ENCODE results near the gene EIF3I. TPM values are rescaled to one million over a fixed set of nuclear protein-coding genes. Genes with fewer than 3 reads are reported as not detected.

The EIF3I gene
- total and polyA plus RNA-seq, 12 donors = 90.3 to 342 (median 106) TPM

DNA sequence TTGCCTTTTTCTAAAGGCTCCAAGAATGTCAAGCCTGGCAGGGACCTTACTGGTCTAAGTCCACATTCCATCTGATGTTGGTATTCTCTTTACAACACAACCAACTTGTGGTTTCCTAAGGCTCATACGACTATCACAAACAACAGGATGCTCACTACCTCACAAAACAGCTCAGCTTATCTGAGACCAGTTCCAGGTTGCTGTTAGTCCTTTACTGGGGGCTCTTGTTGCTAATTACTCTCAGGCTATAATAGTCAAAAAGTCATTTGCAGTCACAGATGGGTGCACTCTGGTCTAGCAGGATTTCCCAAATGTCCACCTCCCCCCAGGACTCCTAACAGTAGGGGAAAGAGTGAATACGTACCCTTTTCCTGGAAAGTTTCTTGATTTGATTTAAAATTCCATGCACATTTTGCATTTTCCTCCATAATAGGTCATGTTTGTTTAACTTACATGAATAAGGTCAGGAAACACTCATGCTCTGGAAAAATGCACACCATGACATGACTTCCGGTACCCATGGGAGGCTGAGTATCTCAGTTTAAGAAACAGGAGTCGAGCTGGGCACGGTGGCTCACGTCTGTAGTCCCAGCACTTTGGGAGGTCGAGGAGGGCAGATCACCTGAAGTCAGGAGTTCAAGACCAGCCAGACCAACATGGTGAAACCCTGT lies 44.8 kb downstream of the EIF3I start:
- Histone ChIP-seq H3K4me3 (no peak overlapping the region), H3K27ac (peak overlapping the region in 2 of 10 donors; percentile 31 to 36), H3K9me3 (no peaks in the 10 kb centered on the region), H3K4me1 (peaks cover 0 to 18% (median 0%) of the 10 kb centered on the region in 9 donors), H3K36me3 (no peaks in the 10 kb centered on the region), H3K27me3 (no peaks in the 10 kb centered on the region)
- WGBS, 2 donors = 57 to 60% methylated on average over 7 of the region's 7 CpGs
- DNase-seq (no peak), ATAC-seq (peak in 1 of 8 donors; percentile 44)
- intact Hi-C loops (cut with DNase I) = no loop called here
- TF ChIP-seq, protein P1, sequence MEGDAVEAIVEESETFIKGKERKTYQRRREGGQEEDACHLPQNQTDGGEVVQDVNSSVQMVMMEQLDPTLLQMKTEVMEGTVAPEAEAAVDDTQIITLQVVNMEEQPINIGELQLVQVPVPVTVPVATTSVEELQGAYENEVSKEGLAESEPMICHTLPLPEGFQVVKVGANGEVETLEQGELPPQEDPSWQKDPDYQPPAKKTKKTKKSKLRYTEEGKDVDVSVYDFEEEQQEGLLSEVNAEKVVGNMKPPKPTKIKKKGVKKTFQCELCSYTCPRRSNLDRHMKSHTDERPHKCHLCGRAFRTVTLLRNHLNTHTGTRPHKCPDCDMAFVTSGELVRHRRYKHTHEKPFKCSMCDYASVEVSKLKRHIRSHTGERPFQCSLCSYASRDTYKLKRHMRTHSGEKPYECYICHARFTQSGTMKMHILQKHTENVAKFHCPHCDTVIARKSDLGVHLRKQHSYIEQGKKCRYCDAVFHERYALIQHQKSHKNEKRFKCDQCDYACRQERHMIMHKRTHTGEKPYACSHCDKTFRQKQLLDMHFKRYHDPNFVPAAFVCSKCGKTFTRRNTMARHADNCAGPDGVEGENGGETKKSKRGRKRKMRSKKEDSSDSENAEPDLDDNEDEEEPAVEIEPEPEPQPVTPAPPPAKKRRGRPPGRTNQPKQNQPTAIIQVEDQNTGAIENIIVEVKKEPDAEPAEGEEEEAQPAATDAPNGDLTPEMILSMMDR (IDR thresholded peaks at IDR 0.05) = no peak

DNA sequence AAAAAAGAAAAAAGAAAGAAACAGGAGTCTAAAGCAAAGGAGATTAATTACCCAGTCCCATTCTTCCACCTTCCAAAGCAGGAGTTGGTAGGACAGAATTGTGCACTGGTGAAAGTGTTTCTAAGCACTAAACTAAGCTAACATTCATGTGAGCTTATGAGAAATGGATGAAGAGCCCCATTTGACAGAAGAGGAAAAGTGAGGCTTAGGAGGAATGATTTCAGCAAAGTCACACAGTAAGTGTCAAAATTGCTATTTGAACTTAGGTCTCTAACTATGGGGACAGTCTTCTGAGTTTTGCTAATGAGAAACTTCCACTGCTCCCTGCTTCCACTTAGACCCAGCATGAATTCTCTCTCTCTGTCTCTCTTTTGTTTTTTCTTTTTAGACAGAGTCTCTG lies 47.5 kb downstream of the EIF3I start:
- intact Hi-C loops (cut with DNase I) = no loop called here
- Histone ChIP-seq H3K27me3 (peaks cover under 1 to 15% (median 14%) of the 10 kb centered on the region in 7 donors), H3K9me3 (no peaks in the 10 kb centered on the region), H3K36me3 (no peaks in the 10 kb centered on the region), H3K4me3 (no peak overlapping the region), H3K4me1 (peaks cover 0 to 8% (median 0%) of the 10 kb centered on the region in 9 donors), H3K27ac (no peak overlapping the region)
- no peak for DNase-seq
- no peak for ATAC-seq
- TF ChIP-seq, protein P1 (IDR thresholded peaks at IDR 0.05) = no peak

DNA sequence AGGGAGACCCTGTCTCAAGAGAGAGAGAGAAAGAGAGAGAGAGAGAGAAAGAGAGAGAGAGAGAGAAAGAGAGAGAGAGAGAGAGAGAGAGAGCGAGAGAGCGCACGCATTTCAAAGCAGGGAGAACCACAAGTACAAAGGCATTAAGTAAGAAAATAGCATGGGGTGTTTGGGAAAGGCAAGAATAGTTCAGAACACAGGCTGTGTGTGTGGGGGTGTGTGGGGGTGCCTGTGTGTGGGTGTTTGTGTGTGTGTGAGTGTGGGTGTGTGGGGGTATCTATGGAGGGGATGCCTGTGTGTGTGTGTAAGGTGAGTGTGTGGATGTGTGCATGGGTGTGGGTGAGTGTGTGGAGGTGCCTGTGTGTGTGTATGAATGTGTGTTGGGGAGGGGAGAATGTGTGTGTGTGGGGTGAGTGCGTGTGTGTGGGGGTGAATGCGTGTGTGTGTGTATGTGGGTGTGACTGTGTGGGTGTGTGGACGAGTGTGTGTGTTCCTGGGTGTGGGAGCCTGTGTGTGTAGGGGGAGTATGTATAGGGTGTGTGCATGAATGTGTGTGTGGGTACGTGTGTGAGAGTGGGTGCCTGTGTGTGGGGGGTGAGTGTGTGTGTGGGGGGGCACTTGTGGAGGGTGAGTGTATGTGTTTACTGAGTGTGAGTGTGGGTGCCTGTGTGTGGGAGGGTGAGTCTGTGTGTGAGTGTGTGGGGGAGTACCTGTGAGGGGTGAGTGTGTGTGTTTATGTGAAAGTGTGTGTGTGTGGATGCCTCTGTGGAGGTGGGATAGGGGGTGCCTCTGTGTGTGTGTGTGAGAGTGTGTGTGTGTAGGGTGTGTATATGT lies 50.6 kb downstream of the EIF3I start:
- Histone ChIP-seq H3K36me3 (no peaks in the 10 kb centered on the region), H3K9me3 (no peaks in the 10 kb centered on the region), H3K4me1 (peaks cover 0 to 8% (median 0%) of the 10 kb centered on the region in 9 donors), H3K27ac (no peak overlapping the region), H3K27me3 (peaks cover 9 to 41% (median 36%) of the 10 kb centered on the region in 7 donors), H3K4me3 (no peak overlapping the region)
- ATAC-seq (no peak), DNase-seq (no peak)
- intact Hi-C loops (cut with DNase I) = no loop called here
- 74 to 77% methylated on average over 7 of the region's 7 CpGs for WGBS, 2 donors
- TF ChIP-seq, protein P1 (IDR thresholded peaks at IDR 0.05) = no peak

DNA sequence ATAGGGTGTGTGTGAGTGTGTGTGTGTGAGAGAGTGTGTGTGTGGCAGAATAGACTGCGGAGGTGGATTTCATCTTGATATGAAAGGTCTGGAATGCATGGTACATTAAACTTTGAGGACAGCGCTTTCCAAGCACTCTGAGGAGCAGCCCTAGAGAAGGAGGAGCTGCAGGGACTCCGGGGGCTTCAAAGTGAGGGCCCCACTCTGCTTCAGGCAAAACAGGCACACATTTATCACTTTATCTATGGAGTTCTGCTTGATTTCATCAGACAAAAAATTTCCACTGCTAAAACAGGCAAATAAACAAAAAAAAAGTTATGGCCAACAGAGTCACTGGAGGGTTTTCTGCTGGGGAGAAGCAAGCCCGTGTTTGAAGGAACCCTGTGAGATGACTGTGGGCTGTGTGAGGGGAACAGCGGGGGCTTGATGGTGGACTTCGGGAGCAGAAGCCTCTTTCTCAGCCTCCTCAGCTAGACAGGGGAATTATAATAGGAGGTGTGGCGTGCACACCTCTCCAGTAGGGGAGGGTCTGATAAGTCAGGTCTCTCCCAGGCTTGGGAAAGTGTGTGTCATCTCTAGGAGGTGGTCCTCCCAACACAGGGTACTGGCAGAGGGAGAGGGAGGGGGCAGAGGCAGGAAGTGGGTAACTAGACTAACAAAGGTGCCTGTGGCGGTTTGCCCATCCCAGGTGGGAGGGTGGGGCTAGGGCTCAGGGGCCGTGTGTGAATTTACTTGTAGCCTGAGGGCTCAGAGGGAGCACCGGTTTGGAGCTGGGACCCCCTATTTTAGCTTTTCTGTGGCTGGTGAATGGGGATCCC lies 51.4 kb downstream of the EIF3I start:
- ATAC-seq (peak in 2 of 8 donors; percentile 25 to 27), DNase-seq (no peak)
- H3K36me3 ChIP-seq = no peaks in the 10 kb centered on the region
- no peaks in the 10 kb centered on the region for H3K9me3 ChIP-seq
- 46 to 51% methylated on average over 10 of the region's 10 CpGs for WGBS, 2 donors
- peaks cover 9 to 41% (median 36%) of the 10 kb centered on the region in 7 donors for H3K27me3 ChIP-seq
- peak overlapping the region in 1 of 10 donors; percentile 26 for H3K27ac ChIP-seq
- no peak overlapping the region for H3K4me3 ChIP-seq
- intact Hi-C loops (cut with DNase I) = no loop called here
- TF ChIP-seq, protein P1 (IDR thresholded peaks at IDR 0.05) = no peak
- H3K4me1 ChIP-seq = peaks cover 0 to 8% (median 0%) of the 10 kb centered on the region in 9 donors
